Activated CD8-positive, alpha-beta T cell treated with anti-CD3 and anti-CD28 coated beads for 36 hours (primary cell): ENCODE results near the gene ITGA1. TPM values are rescaled to one million over a fixed set of nuclear protein-coding genes. Genes with fewer than 3 reads are reported as not detected.

ENCODE experiments used
- ATAC-seq: fragments of 200-7000 bp; cut with Tn5 transposase; one replicate; pipeline ENCODE4 v1.10.0; 2021; ENCODE audit warnings: mild to moderate bottlenecking, moderate library complexity
- CTCF ChIA-PET: fragments of 350-600 bp; sonication (Branson Sonifier 250); formaldehyde crosslinking; loops from one replicate; lab custom pipeline; 2021; ENCODE audit warnings: antibody characterized with exemption; lab: Charles Lee
- POLR2A ChIA-PET: fragments of 350-600 bp; sonication (Branson Sonifier 250); formaldehyde crosslinking; loops from one replicate; lab custom pipeline; 2021; ENCODE audit warnings: antibody characterized with exemption; lab: Charles Lee
- DNase-seq: peaks from one replicate; pipeline ENCODE4 v3.0.0-alpha.2; 2020
- H3K27ac Mint-ChIP-seq: one replicate; pipeline ENCODE4 v1.8.0; 2021; ENCODE audit warnings: mild to moderate bottlenecking, mixed read lengths
- H3K27me3 Mint-ChIP-seq: one replicate; pipeline ENCODE4 v1.8.0; 2021; ENCODE audit warnings: mixed read lengths
- H3K36me3 Mint-ChIP-seq: one replicate; pipeline ENCODE4 v1.8.0; 2021; ENCODE audit warnings: low read depth, mixed read lengths
- H3K4me1 Mint-ChIP-seq: one replicate; pipeline ENCODE4 v1.8.0; 2021; ENCODE audit warnings: low read depth, mixed read lengths
- H3K4me3 Mint-ChIP-seq: one replicate; pipeline ENCODE4 v1.8.0; 2021; ENCODE audit warnings: mild to moderate bottlenecking, moderate library complexity, mixed read lengths
- H3K9me3 Mint-ChIP-seq: one replicate; pipeline ENCODE4 v1.8.0; 2021; ENCODE audit warnings: mixed read lengths
- CTCF ChIP-seq: fragments of 200-600 bp; IDR thresholded peaks from one replicate; pipeline ENCODE4 v1.8.0; 2022; ENCODE audit warnings: antibody characterized with exemption, mild to moderate bottlenecking
- intact Hi-C: fragments of 100-400 bp; cut with micrococcal nuclease; formaldehyde crosslinking; loops from one replicate; pipeline ENCODE4 v1.10.0; 2022
- total RNA-seq, 2 experiments: library from RNA; stranded (reverse); gene quantifications; one replicate each; pipeline ENCODE4 v1.2.3, GENCODE V29; 2021

The ITGA1 gene
- total RNA-seq, 2 experiments from 2014 or later = 5.1 to 6.0 TPM

- ChIA-PET CTCF (interaction anchor here (1.0 to 1.4 kb wide), 3 partner anchors 9 to 50 kb away, joined by 4 to 5 read pairs (median 5); no protein-coding TSS in a partner anchor), POLR2A (interaction anchor here (1.0 kb wide), 1 partner anchor 200 kb away, joined by 3 read pairs; no protein-coding TSS in a partner anchor)
- no peak for TF ChIP-seq CTCF
- peaks cover 5% of the 10 kb centered on the region for H3K4me1 Mint-ChIP-seq
- no peak overlapping the region for H3K27ac Mint-ChIP-seq
- H3K9me3 Mint-ChIP-seq = no peaks in the 10 kb centered on the region
- peaks cover 6% of the 10 kb centered on the region for H3K27me3 Mint-ChIP-seq
- intact Hi-C loops = no loop called here
- no peaks in the 10 kb centered on the region for H3K36me3 Mint-ChIP-seq
- DNase-seq = no peak
- no peak overlapping the region for H3K4me3 Mint-ChIP-seq
- ATAC-seq = no peak
Observed at GRCh38 chr5:52998552-52999313, 211.0 kb downstream of the ITGA1 start.

- Mint-ChIP-seq H3K36me3 (no peaks in the 10 kb centered on the region), H3K4me1 (peaks cover 10% of the 10 kb centered on the region), H3K27ac (no peak overlapping the region), H3K4me3 (no peak overlapping the region), H3K27me3 (peaks cover 6% of the 10 kb centered on the region), H3K9me3 (no peaks in the 10 kb centered on the region)
- DNase-seq (no peak), ATAC-seq (peak; percentile 77)
- no peak for TF ChIP-seq CTCF
- ChIA-PET POLR2A (interaction anchor here (1.0 kb wide), 1 partner anchor 201 kb away, joined by 3 read pairs; no protein-coding TSS in a partner anchor), CTCF (interaction anchor here (1.1 kb wide), 1 partner anchor 9 kb away, joined by 5 read pairs; no protein-coding TSS in a partner anchor)
- intact Hi-C loops = no loop called here
Observed at GRCh38 chr5:52999344-52999949, 211.7 kb downstream of the ITGA1 start.

GRCh38 chr5:53001541-53001940 lies 213.8 kb downstream of the ITGA1 start:
- ChIA-PET CTCF (no interaction called here), POLR2A (no interaction called here)
- peaks cover 26% of the 10 kb centered on the region for H3K4me1 Mint-ChIP-seq
- H3K9me3 Mint-ChIP-seq = no peaks in the 10 kb centered on the region
- intact Hi-C loops = no loop called here
- no peak overlapping the region for H3K27ac Mint-ChIP-seq
- ATAC-seq (no peak), DNase-seq (no peak)
- H3K4me3 Mint-ChIP-seq = no peak overlapping the region
- H3K36me3 Mint-ChIP-seq = no peaks in the 10 kb centered on the region
- no peak for TF ChIP-seq CTCF
- H3K27me3 Mint-ChIP-seq = peaks cover 6% of the 10 kb centered on the region

- Mint-ChIP-seq H3K27ac (no peak overlapping the region), H3K9me3 (no peaks in the 10 kb centered on the region), H3K27me3 (peaks cover 3% of the 10 kb centered on the region), H3K4me1 (peaks cover 36% of the 10 kb centered on the region), H3K36me3 (no peaks in the 10 kb centered on the region), H3K4me3 (no peak overlapping the region)
- DNase-seq (no peak), ATAC-seq (no peak)
- intact Hi-C loops = no loop called here
- TF ChIP-seq CTCF = no peak
- POLR2A ChIA-PET = no interaction called here
- CTCF ChIA-PET = interaction anchor here (1.3 kb wide), 1 partner anchor 107 kb away, joined by 4 read pairs; the partner anchor contains the start of gene MOCS2
Observed at GRCh38 chr5:53002491-53002890, 214.8 kb downstream of the ITGA1 start.

GRCh38 chr5:53003144-53003543 lies 215.4 kb downstream of the ITGA1 start:
- intact Hi-C loops = no loop called here

More at GRCh38 chr5:53003144-53003543, 215.4 kb downstream of the ITGA1 start:
- DNase-seq (no peak), ATAC-seq (no peak)
- ChIA-PET POLR2A (no interaction called here), CTCF (interaction anchor here (1.3 kb wide), 1 partner anchor 106 kb away, joined by 4 read pairs; the partner anchor contains the start of gene MOCS2)
- Mint-ChIP-seq H3K27me3 (peaks cover 2% of the 10 kb centered on the region), H3K4me3 (no peak overlapping the region), H3K36me3 (no peaks in the 10 kb centered on the region), H3K9me3 (no peaks in the 10 kb centered on the region), H3K27ac (no peak overlapping the region), H3K4me1 (peaks cover 42% of the 10 kb centered on the region)
- no peak for TF ChIP-seq CTCF
